ENCODE measurements around the gene TIMD4.
"Not testable (repeated sequence)": the region's sequence is repeated elsewhere in the genome, so short reads cannot be mapped to it uniquely, and the experiment has no call there.

The TIMD4 gene

DNA sequence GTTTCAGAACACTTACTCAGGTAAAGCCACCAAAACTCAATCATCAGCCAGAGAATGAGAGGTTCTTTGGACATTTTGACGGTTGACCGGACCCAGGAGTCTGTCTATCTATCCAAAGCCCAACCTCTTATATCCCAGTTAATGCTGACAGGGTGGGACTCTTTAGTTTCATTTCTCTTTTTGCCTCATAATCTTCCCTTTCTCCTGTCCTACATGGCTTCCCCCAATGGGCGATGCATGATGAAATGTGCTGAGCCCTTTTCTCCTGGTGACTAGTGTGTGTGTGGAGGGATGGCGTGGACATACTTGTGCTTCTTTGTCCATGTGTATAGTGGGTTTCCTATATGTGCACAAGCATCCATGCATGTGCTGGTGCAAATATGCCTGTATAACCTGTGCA lies at the start of gene TIMD4:
TIMD4 (minus strand) TSS at position 102 of the 400 bp plus-strand sequence; CDS start at position 74, 28 bp downstream.
- peaks cover 0 to 9% (median 0%) of the 10 kb centered on the region in 10 experiments; a peak in 8 of 20 replicates for H3K4me1 ChIP-seq
- H3K9me3 ChIP-seq (replicated peaks in 1 of 11) = peaks cover 0 to 9% (median 0%) of the 10 kb centered on the region in 11 experiments; a peak in 2 of 22 replicates
- no peak within 1 kb of the TSS for H3K9ac ChIP-seq
- H3K4me3 ChIP-seq = no peak within 1 kb of the TSS
- no peaks in the 10 kb centered on the region for H3K27me3 ChIP-seq
- no peaks in the 10 kb centered on the region for H3K36me3 ChIP-seq
- H4K20me1 ChIP-seq = no peaks in the 10 kb centered on the region
- H3K27ac ChIP-seq = no peak within 1 kb of the TSS
- peak within 1 kb of the TSS in 2 of 11 experiments; percentile 15 to 29; a peak in 3 of 22 replicates for H3K4me2 ChIP-seq
- TF ChIP-seq Cebpa-rat (IDR thresholded peaks at IDR 0.05) = no peak

DNA sequence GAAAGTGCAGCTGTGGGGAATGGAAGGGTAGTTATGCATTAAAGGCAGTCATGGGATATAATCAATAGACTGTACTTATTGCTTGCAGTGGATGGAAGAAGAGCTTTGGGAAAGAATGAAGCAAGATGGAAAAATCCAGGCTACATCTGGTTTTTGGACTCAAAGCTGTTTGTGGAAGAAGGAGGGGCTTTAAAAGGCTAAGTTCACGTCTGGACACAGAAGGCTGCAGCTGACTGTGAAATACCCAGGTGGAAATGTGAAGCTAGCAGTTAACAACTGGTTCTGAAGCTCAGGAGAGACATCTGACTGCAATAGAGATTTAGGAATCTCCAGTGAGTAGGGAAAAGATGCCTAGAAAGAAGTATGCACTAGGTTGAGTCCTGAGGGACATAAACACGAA lies 43.2 kb upstream of the TIMD4 start:
- H3K27me3 ChIP-seq = no peaks in the 10 kb centered on the region
- no peak overlapping the region for H3K4me3 ChIP-seq
- H4K20me1 ChIP-seq = no peaks in the 10 kb centered on the region
- H3K9ac ChIP-seq = no peak overlapping the region
- H3K4me1 ChIP-seq = no peaks in the 10 kb centered on the region
- H3K36me3 ChIP-seq = no peaks in the 10 kb centered on the region
- no peak overlapping the region for H3K4me2 ChIP-seq
- H3K9me3 ChIP-seq (replicated peaks in 1 of 11) = peaks cover 1 to 17% (median 12%) of the 10 kb centered on the region in 11 experiments; a peak in 20 of 22 replicates
- no peak overlapping the region for H3K27ac ChIP-seq
- no peak for TF ChIP-seq Cebpa-rat (IDR thresholded peaks at IDR 0.05)

DNA sequence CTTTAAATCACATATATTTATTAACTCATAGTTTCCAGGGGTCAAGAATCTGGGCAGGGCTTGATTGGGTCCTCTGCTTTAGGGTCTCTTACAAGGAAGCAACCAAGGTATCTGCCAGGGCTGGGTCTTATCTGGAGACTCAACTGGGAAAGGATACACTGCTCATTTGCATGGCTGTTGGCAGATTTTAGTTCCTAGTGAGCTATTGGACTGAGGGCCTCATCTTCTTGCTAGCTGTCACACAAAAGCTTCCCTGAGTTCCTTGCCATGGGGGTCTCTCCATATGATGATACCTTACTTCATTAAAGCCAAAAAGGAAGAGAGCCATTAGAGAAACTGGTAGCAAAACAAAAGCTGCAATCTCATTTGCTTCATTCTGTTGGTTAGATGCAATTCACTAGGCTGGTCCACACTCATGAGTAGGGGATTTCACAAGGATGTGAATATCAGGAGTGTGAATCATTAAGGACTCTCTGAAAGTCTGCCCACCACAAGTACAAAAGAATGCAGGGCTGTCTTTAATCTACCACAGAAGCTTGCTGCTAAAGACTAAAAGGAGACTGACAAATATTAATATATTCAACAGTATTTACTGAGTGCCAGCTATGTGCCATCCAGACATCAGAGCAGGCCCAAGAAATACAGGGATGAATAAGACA lies 42.0 kb upstream of the TIMD4 start:
- Histone ChIP-seq H3K9me3 (replicated peaks in 1 of 11) (peaks cover 14 to 30% (median 24%) of the 10 kb centered on the region in 11 experiments), H3K4me2 (no peak overlapping the region), H3K27me3 (no peaks in the 10 kb centered on the region), H3K9ac (no peak overlapping the region), H3K36me3 (no peaks in the 10 kb centered on the region; a peak in 1 of 22 replicates), H3K4me1 (no peaks in the 10 kb centered on the region), H3K27ac (no peak overlapping the region), H3K4me3 (no peak overlapping the region), H4K20me1 (no peaks in the 10 kb centered on the region)
- TF ChIP-seq Cebpa-rat (IDR thresholded peaks at IDR 0.05) = no peak

DNA sequence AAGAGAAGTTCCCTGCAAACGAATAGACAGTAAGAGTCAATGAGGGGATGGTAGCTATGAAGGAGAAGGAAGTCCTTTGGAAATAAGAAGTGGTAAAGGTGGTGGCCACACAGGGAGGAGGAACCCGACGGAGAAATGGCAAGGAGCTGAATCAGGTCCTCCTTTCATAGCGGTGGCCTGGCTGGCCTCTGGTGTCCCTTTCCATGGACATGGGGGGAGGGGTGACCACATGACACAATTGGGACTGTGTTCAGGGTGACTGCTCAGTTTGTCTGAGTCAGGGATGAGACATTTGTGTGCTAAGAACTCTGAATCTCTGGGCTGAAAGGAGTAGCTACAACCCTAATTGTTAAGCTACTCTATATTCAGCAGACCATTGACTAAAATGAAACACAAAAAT lies 28.7 kb upstream of the TIMD4 start:
- Histone ChIP-seq H4K20me1 (no peaks in the 10 kb centered on the region), H3K9me3 (replicated peaks in 1 of 11) (peaks cover 0 to 7% (median 5%) of the 10 kb centered on the region in 11 experiments; a peak in 9 of 22 replicates), H3K4me3 (no peak overlapping the region), H3K4me1 (peaks cover 0 to 6% (median 0%) of the 10 kb centered on the region in 10 experiments; a peak in 2 of 20 replicates), H3K36me3 (no peaks in the 10 kb centered on the region), H3K27ac (no peak overlapping the region), H3K27me3 (no peaks in the 10 kb centered on the region), H3K4me2 (peak overlapping the region in 2 of 11 experiments; percentile 33 to 64; a peak in 2 of 22 replicates), H3K9ac (no peak overlapping the region)
- TF ChIP-seq Cebpa-rat (IDR thresholded peaks at IDR 0.05) = no peak

DNA sequence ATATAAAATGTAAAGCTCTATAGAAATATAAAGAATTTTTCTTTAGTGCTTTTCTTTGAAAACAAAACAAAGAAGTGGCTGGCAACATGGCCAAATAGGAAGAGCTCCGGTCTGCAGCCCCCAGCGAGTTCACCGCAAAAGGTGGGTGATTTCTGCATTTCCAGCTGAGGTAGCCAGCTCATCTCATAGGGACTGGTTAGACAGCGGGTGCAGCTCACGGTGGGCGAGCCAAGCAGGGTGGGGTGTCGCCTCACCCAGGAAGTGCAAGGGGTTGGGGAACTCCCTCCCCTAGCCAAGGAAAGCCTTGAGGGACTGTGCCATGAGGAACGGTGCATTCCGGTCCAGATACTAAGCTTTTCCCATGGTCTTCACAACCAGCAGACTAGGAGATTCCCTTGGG lies 21.0 kb upstream of the TIMD4 start:
- Histone ChIP-seq H3K4me2 (no peak overlapping the region), H3K9me3 (replicated peaks in 1 of 11) (peaks cover 0 to 13% (median 6%) of the 10 kb centered on the region in 11 experiments; a peak in 9 of 22 replicates), H3K9ac (no peak overlapping the region), H3K27me3 (no peaks in the 10 kb centered on the region), H3K27ac (no peak overlapping the region), H3K36me3 (no peaks in the 10 kb centered on the region), H4K20me1 (no peaks in the 10 kb centered on the region), H3K4me3 (no peak overlapping the region), H3K4me1 (peaks cover 6 to 28% (median 21%) of the 10 kb centered on the region in 10 experiments; a peak in 17 of 20 replicates)
- TF ChIP-seq Cebpa-rat (IDR thresholded peaks at IDR 0.05) = no peak

DNA sequence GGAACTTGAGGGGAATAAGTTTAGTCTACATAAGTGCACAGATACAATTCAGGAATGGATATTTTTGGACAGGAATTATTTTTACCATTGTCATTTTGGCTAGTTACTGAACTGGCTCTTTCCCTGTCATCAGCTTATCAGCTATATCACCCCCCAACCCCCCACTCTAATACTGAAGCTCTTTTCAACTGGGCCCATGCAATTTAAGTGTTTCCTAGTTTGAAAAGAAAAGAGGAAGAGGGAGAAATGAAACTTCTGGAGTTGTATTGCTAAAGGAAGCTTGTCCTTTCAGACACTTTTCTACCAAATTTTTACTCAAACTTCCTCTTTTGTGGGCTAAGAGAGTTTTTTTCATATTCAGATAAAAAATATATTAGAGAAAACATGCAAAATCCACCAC lies 18.5 kb upstream of the TIMD4 start:
- peak overlapping the region; percentile 18 to 77 (median 56); a peak in 20 of 22 replicates for H3K4me2 ChIP-seq
- no peaks in the 10 kb centered on the region for H4K20me1 ChIP-seq
- peaks cover 0 to 4% (median 0%) of the 10 kb centered on the region in 11 experiments; a peak in 5 of 22 replicates for H3K9me3 ChIP-seq (replicated peaks in 1 of 11)
- peaks cover 6 to 29% (median 21%) of the 10 kb centered on the region in 10 experiments; a peak in 17 of 20 replicates for H3K4me1 ChIP-seq
- peak overlapping the region in 3 of 11 experiments; percentile 22 to 38 (median 28); a peak in 3 of 22 replicates for H3K9ac ChIP-seq
- no peak overlapping the region for H3K4me3 ChIP-seq
- TF ChIP-seq Cebpa-rat (IDR thresholded peaks at IDR 0.05) = no peak
- peak overlapping the region in 7 of 11 experiments; percentile 24 to 68 (median 50); a peak in 12 of 22 replicates for H3K27ac ChIP-seq
- no peaks in the 10 kb centered on the region for H3K27me3 ChIP-seq
- H3K36me3 ChIP-seq = no peaks in the 10 kb centered on the region

DNA sequence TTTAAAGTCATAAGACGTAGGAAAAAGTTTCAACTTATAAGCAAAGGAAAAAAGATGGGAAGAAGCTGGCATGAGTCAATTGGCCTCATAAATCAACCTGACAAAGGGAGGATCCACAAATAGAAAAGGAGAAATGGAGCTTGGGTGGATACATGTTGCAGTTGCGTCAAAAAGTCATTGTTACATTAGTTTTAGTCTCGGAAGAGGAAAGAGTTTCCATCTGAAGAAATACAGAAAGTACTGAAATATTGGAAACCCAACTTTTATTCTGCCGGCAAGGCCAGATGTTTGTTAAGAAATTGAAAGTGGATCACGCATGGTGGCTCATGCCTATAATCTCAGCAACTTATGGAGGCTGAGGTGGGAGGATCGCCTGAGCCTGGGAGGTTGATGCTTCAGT lies 11.3 kb upstream of the TIMD4 start:
- no peak for TF ChIP-seq Cebpa-rat (IDR thresholded peaks at IDR 0.05)
- Histone ChIP-seq H3K27me3 (no peaks in the 10 kb centered on the region), H3K36me3 (no peaks in the 10 kb centered on the region), H3K9ac (no peak overlapping the region), H3K4me2 (no peak overlapping the region), H3K9me3 (replicated peaks in 1 of 11) (no peaks in the 10 kb centered on the region), H3K4me1 (peaks cover 0 to 20% (median 3%) of the 10 kb centered on the region in 10 experiments; a peak in 9 of 20 replicates), H3K4me3 (no peak overlapping the region), H3K27ac (no peak overlapping the region), H4K20me1 (no peaks in the 10 kb centered on the region)

DNA sequence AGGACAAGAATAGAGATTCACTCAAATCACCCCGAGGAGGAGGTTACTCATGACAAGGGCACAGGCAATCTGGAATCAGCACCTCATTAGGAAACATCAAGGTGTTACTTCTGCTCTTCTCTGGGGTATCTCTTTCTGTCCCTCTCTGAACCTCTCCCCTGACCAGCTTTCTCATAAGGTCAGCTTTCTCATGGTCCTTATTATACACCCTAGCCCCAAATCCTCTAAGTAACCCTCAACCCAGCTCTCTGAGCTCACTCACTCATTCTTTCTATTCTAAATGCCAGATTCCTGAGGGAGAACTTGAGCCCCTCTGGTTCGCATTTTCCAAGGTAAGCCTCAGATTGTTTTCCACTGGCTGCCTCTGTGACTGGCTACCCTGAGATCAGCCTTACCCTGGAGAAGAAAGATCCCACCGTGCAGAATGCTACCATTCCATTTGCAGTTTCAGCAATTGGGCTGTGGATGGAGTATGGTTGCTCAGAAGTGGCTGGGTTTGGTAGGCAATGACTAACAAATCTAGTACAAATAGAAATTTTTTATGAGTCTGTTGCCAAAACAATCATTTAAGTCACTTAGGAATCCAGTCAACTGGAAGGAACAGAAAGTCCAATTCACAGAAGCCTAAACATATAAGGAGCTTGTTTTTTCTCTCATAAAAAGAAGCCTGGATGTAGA lies 9.0 kb upstream of the TIMD4 start:
- no peak for TF ChIP-seq Cebpa-rat (IDR thresholded peaks at IDR 0.05)
- H3K27ac ChIP-seq = no peak overlapping the region
- no peak overlapping the region for H3K4me3 ChIP-seq
- H4K20me1 ChIP-seq = no peaks in the 10 kb centered on the region
- no peaks in the 10 kb centered on the region for H3K36me3 ChIP-seq
- no peak overlapping the region for H3K4me2 ChIP-seq
- peaks cover 0 to 20% (median 3%) of the 10 kb centered on the region in 10 experiments; a peak in 9 of 20 replicates for H3K4me1 ChIP-seq
- no peak overlapping the region for H3K9ac ChIP-seq
- no peaks in the 10 kb centered on the region for H3K9me3 ChIP-seq (replicated peaks in 1 of 11)
- H3K27me3 ChIP-seq = no peaks in the 10 kb centered on the region

DNA sequence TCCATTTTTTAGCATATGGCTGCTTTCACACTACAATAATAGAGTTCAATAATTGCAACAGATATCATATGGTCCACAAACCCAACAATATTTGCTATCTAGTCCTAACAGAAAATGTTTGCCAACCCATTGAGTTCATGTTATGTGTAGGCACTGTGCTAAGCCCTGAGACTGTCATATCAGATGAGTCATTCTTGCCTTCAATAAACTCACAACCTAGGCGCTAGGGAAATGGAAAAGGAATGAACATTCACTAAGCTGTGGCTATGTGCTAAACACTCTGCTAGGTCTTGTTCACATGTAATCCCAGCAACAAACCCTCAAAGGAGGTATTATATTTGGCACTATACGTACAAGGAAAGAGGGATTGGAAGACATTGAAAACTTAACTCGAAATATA lies 8.4 kb upstream of the TIMD4 start:
- no peaks in the 10 kb centered on the region for H4K20me1 ChIP-seq
- TF ChIP-seq Cebpa-rat (IDR thresholded peaks at IDR 0.05) = no peak
- H3K4me1 ChIP-seq = peaks cover 0 to 18% (median 3%) of the 10 kb centered on the region in 10 experiments; a peak in 9 of 20 replicates
- H3K36me3 ChIP-seq = no peaks in the 10 kb centered on the region
- H3K4me2 ChIP-seq = no peak overlapping the region
- no peak overlapping the region for H3K27ac ChIP-seq
- no peaks in the 10 kb centered on the region for H3K27me3 ChIP-seq
- no peak overlapping the region for H3K4me3 ChIP-seq
- H3K9ac ChIP-seq = no peak overlapping the region
- 0 out of 22 replicates have a peak, but pooled peaks cover 0 to under 1% (median 0%) of the 10 kb centered on the region in 11 experiments for H3K9me3 ChIP-seq (replicated peaks in 1 of 11)

DNA sequence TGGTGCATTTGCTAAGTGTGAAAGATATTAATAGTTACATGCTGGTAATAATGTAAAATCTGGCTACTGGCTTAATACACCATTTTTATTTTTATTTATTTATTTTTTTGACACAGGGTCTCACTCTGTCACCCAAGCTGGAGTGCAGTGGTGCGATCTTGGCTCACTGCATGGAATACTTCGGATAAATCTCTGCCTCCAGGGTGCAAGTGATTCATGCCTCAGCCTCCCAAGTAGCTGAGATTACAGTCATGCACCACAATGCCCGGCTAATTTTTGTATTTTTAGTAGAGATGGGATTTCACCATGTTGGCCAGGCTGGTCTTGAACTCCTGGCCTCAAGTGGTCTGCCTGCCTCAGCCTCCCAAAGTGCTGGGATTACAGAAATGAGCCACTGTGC lies 4.4 kb upstream of the TIMD4 start:
- H3K36me3 ChIP-seq; H3K4me3 ChIP-seq; H4K20me1 ChIP-seq; H3K4me2 ChIP-seq; H3K9me3 ChIP-seq (replicated peaks in 1 of 11); H3K27ac ChIP-seq; H3K9ac ChIP-seq; H3K27me3 ChIP-seq: not testable (repeated sequence)
- peaks cover 0 to 18% (median 0%) of the 10 kb centered on the region in 10 experiments; a peak in 8 of 20 replicates for H3K4me1 ChIP-seq

All from BLaER1 treated with 17β-estradiol and CSF1 and Interleukin-3, amounts not matched to agents 10 nM and 100 nM (cell line).